Measurements from ENCODE around the gene POMT1.
"Not testable (repeated sequence)": the region's sequence is repeated elsewhere in the genome, so short reads cannot be mapped to it uniquely, and the experiment has no call there.

POMT1 gene

GRCh38 chr9:131525643-131526565 lies 23.2 kb downstream of the POMT1 start:
- no peak for DNase-seq

DNA sequence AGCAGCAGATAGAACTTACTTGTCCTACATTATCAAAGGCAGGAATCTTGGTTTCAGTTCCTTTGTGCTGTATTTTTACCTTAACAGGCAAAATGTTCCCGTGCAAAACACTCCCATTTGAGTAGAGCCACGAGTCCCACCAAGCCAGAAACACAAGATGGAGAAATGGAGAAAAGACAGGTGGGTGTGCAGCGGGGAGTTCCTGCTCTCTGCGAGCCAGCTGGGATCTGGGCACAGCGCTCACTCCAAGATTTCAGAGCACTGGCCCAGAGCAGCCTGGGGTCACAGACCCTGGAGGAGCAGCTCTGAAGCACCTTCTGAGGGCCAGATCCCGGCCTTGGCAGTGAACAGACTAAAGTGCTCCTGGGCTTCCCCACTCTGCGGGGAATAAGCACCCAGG lies 25.5 kb downstream of the POMT1 start:
- DNase-seq = no peak

GRCh38 chr9:131528886-131529505 lies 26.3 kb downstream of the POMT1 start:
- no peak for DNase-seq

- no peak for DNase-seq
Measured at GRCh38 chr9:131529597-131530545, 27.2 kb downstream of the POMT1 start.

DNA sequence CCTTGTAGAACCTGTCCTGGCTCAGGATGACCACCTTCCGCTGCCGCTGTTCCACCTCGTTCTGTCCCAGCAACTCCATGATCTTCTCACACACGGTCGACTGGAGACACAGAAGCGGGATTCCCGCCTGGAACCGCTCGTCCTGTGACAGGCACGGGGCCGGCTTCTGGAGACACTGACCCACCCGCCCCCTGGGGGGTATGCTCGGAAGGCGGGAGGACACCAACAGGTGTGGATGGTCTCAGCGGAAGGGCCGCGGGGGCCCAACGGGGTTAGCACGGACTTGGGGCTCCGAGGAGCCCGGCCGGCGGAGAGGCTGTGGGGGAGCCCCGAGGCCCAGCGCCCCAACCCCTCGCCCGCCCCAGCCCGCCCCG lies 27.8 kb downstream of the POMT1 start:
- DNase-seq = no peak

DNA sequence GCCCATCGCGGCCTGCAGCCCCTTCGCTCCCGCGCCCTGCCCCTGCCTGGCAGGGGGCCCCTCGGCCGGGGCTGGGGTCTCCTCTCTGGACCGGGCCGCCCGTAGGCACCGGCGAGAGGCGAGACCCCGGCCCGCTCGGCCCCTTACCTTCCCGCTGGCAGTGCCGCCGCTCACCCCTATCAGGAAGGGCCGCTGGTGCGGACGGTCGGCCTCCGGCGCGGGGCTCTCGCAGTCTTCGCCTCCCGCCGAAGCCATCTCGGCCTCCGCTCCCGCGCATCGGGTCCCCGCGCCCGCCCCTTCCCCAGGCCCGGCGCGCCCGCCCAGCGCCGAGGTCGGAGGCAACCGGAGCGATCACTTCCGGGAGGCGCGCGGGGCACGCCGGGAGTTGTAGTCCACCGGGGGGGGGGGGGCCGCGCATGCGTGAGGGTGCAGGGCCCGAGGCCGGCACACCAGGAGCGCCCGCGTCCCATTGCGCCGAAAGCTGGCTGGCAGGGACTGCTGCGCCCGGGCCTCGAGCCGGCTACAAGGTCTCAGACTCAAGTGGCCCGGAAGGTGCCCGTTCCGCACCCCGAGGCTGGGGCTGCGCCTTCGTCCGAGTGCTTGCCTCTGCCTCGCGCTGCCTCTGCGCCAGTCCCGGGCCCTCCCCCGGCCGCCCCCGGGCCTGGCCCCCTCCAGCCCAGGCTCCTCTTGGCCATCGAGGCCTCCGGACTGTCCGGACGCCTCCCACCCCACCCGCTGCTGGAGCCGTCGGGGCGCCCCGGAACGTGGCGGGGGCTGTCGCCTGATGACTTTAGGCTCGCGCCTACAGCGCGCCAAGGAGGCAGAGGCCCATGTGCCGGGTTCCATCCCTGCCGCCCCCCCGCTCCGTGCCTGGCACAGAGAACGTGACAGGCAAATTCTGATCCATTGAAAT lies 28.5 kb downstream of the POMT1 start, which contains the start of gene UCK1:
TSS of gene UCK1 (minus strand) at position 344 of the 913 bp plus-strand sequence. CDS start at position 255, 89 bp downstream.
- DNase-seq = peak; percentile 83

GRCh38 chr9:131534721-131535237 lies 32.1 kb downstream of the POMT1 start:
- no peak for DNase-seq

- no peak for DNase-seq
Measured at GRCh38 chr9:131537946-131538345, 35.2 kb downstream of the POMT1 start.

DNA sequence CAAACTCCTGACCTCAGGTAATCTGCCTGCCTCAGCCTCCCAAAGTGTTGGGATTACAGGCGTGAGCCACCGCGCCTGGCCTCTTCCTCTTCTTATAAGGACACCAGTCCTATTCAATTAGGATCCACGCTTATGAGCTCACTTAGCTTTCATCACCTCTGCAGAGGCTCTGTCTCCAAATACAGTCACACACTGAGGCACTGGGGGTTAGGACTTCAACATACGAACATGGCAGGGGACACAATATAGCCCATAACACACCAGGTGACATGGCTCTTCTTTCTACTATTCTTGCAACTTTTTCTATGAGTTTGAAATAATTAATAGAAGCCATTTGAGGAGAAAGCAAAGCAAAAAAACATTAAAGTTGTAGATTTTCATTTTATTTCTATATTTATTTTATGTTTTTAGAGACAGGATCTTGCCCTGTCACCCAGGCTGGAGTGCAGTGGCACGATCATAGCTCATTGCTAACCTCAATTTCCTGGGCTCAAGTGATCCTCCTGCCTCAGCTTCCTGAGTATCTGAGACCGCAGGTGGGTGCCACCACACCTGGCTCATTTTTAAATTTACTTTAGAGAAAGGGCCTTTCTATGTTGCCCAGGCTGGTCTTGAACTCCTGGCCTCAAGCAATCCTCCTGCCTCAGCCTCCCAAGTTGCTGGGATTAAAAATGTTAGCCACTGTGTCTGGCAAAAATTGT lies 36.7 kb downstream of the POMT1 start:
- no peak for DNase-seq

DNA sequence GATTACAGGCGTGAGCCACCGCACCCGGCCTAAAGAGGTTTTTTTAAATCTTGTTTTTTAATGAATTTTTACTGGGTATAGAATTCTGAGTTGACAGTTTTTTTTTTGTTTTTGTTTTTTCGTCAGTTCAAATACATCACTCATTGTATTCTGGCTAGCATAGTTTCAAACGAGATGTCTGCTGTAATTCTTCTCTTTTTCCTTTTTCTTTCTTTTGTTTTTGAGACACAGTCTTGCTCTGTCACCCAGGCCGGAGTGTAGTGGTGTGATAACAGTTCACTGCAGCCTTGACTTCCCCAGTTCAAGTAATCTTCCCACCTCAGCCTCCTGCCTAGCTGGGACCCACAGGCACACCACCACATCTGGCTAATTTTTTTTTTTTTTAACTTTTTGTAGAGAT lies 40.4 kb downstream of the POMT1 start:
- no peak for DNase-seq

- no peak for DNase-seq
Measured at GRCh38 chr9:131545003-131545785, 42.5 kb downstream of the POMT1 start, which contains the start of gene PRRT1B. PRRT1B (plus strand) TSS chr9:131545523; CDS start chr9:131545616, 93 bp downstream.

- no peak for DNase-seq
Measured at GRCh38 chr9:131545786-131546335, 43.1 kb downstream of the POMT1 start.

DNA sequence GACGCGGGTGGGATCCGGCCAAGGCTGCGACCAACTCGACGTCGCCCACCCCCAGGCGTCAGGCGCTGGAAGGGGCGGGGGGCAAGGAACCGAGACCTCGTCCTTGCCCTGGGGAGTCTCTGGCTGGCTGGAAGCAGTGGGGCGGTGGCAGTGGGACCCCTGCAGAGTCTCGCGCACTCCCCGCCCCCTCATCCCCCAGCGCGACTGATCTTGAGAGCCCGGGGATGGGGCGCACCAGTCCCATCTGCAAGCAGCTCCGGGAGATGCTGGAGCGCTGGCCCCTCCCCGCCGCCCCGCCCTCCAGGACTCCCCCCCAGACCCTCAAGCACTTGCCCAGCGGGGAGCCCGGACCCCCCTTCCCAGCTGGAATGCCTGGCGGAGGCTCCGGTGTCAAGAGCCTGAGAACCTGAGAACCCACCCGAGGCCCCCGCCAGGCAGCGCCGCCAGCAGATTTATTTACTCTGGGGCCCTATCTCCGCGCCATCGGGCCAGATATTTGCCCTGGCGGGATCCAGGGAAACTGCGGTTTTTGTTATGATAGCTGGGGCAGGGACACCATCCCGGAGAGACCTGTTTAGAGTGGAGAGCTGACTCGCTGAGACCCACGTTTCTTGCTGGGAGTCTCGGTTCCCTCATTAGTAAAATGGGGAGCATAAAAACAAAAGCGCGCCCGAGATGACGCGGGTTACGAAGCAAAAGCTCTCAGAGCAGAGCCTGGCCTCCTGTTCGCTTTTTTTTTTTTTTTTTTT lies 43.8 kb downstream of the POMT1 start:
- peak; percentile 40 for DNase-seq

- not testable (repeated sequence) for DNase-seq
Measured at GRCh38 chr9:131549186-131549585, 46.5 kb downstream of the POMT1 start.

DNA sequence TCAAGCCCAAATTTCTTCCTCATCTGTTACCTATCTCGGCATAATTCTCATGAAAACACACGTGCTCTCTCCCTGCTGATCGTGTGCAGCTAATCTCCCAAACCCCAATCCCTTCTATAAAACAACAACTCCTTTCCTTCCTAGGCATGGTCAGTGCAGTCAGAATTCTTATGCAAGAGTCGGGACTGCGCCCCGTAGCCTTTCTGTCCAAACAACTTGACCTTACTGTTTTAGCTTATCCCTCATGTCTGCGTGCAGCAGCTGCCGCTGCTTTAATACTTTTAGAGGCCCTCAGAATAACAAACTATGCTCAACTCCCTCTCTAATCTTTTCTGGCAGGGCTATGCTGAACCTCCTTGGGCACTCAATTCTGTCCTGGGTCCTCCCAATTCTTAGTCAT lies 47.7 kb downstream of the POMT1 start:
- not testable (repeated sequence) for DNase-seq

DNA sequence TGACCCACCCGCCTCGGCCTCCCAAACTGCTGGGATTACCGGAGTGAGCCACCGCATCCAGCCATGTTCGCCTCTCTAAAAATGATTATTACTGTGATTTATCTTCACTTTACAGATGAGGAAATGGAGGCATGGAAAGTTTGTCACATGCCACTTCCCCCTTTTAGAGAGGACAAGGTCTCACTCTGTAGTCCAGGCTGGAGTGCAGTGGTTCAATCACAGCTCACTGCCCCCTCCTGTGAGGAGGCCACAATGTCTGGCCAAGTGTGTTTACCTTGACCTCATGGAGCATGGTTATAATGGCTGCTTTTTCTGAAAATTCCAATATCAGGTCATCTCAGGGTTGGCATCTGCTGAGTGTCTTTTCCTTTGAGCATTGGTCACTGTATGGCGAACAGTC lies 49.3 kb downstream of the POMT1 start:
- no peak for DNase-seq

DNA sequence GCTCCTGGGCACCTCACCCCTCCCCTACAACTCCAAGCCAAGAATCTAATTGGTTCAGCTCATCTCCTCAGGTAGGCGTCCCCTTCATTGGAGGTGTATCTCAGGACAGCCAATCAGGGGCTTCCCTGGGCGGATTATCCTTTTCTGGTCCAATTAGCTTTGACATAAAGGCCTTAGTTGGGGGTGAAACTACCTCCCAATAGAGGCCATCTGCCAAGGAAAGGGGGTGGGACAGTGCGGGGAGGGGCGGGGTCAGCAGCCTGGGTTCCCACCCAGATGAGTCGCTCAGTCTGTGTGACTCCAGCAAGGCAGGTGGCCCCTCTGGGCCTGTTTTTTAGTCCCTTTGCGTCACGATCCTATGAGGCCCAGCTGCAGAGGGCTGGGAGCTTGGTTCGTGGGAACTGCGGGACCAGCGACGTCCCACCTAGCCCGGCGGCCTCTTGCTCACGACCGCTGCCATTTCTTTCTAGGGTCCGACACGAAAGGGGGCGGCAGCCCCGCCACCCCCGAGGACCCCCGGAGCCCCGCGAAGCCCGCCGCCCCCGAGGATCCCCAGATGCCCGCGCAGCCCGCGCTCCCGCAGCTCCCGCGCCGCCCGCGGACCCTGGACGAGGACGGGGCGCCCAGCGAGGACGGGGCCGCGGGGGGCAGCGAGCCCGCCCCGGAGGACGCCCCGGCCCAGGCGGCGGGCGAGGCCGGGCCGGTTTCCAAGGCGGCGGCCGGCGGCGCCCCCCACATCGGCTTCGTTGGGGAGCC lies 51.5 kb downstream of the POMT1 start:
- no peak for DNase-seq

- DNase-seq = no peak
Measured at GRCh38 chr9:131554843-131555351, 52.2 kb downstream of the POMT1 start.

All from NCI-H1105 (cell line).